ENCODE data around the gene SLC25A17. TPM values are rescaled to one million over a fixed set of nuclear protein-coding genes. Genes with fewer than 3 reads are reported as not detected.
A peak's percentile ranks its signal among the peaks of the same experiment; 100 is the strongest.
"Not testable (repeated sequence)": the region's sequence is repeated elsewhere in the genome, so short reads cannot be mapped to it uniquely, and the experiment has no call there.

The SLC25A17 gene
- total RNA-seq, 1 donor from 2014 or later = 4.8 TPM

GRCh38 chr22:40826984-40827741 is 8.0 kb upstream of the SLC25A17 start:
- no peak for TF ChIP-seq CTCF (IDR thresholded peaks at IDR 0.05; ENCODE audit: borderline replicate concordance)
- H3K27ac ChIP-seq (replicated peaks) = no peak overlapping the region
- H3K9me3 ChIP-seq (replicated peaks) = no peaks in the 10 kb centered on the region
- DNase-seq = no peak
- no peaks in the 10 kb centered on the region for H3K27me3 ChIP-seq (ENCODE audit: low read depth)
- peaks cover 91% of the 10 kb centered on the region for H3K36me3 ChIP-seq
- intact Hi-C loops (cut with micrococcal nuclease) = no loop called here
- H3K4me1 ChIP-seq = no peaks in the 10 kb centered on the region
- no peak overlapping the region for H3K4me3 ChIP-seq

GRCh38 chr22:40826292-40826691 is 7.1 kb upstream of the SLC25A17 start:
- peaks cover 82% of the 10 kb centered on the region for H3K36me3 ChIP-seq
- H3K27me3 ChIP-seq (ENCODE audit: low read depth); intact Hi-C loops (cut with micrococcal nuclease); H3K27ac ChIP-seq (replicated peaks); H3K9me3 ChIP-seq (replicated peaks); H3K4me1 ChIP-seq; DNase-seq; H3K4me3 ChIP-seq: not testable (repeated sequence)

- intact Hi-C loops (cut with micrococcal nuclease) = no loop called here
- H3K36me3 ChIP-seq = peaks cover 53% of the 10 kb centered on the region
- H3K4me1 ChIP-seq = peaks cover 17% of the 10 kb centered on the region
- no peak for DNase-seq
- H3K9me3 ChIP-seq (replicated peaks) = no peaks in the 10 kb centered on the region
- H3K27me3 ChIP-seq (ENCODE audit: low read depth) = no peaks in the 10 kb centered on the region
- no peak overlapping the region for H3K4me3 ChIP-seq
- no peak overlapping the region for H3K27ac ChIP-seq (replicated peaks)
- TF ChIP-seq CTCF (IDR thresholded peaks at IDR 0.05; ENCODE audit: borderline replicate concordance) = no peak
Measured at GRCh38 chr22:40823426-40823825, 4.3 kb upstream of the SLC25A17 start.

GRCh38 chr22:40819599-40820140 is 524 bp upstream of the SLC25A17 start:
- Histone ChIP-seq H3K9me3 (replicated peaks) (no peaks in the 10 kb centered on the region), H3K4me1 (peaks cover 35% of the 10 kb centered on the region), H3K27me3 (ENCODE audit: low read depth) (no peaks in the 10 kb centered on the region), H3K4me3 (peak overlapping the region; percentile 91), H3K36me3 (peaks cover 20% of the 10 kb centered on the region), H3K27ac (replicated peaks) (peak overlapping the region; percentile 83)
- intact Hi-C loops (cut with micrococcal nuclease) = no loop called here
- no peak for DNase-seq
- no peak for TF ChIP-seq CTCF (IDR thresholded peaks at IDR 0.05; ENCODE audit: borderline replicate concordance)

GRCh38 chr22:40818192-40818746 is 877 bp downstream of the SLC25A17 start:
- intact Hi-C loops (cut with micrococcal nuclease) = no loop called here
- no peaks in the 10 kb centered on the region for H3K9me3 ChIP-seq (replicated peaks)
- H3K4me1 ChIP-seq = peaks cover 35% of the 10 kb centered on the region
- no peak for TF ChIP-seq CTCF (IDR thresholded peaks at IDR 0.05; ENCODE audit: borderline replicate concordance)
- H3K36me3 ChIP-seq = peaks cover 7% of the 10 kb centered on the region
- H3K27ac ChIP-seq (replicated peaks) = no peak overlapping the region
- peak overlapping the region; percentile 91 for H3K4me3 ChIP-seq
- no peak for DNase-seq
- no peaks in the 10 kb centered on the region for H3K27me3 ChIP-seq (ENCODE audit: low read depth)

GRCh38 chr22:40817737-40818136 is 1.4 kb downstream of the SLC25A17 start:
- Histone ChIP-seq H3K27ac (replicated peaks) (no peak overlapping the region), H3K9me3 (replicated peaks) (no peaks in the 10 kb centered on the region), H3K4me1 (peaks cover 35% of the 10 kb centered on the region), H3K36me3 (peaks cover 2% of the 10 kb centered on the region), H3K4me3 (peak overlapping the region; percentile 91), H3K27me3 (ENCODE audit: low read depth) (no peaks in the 10 kb centered on the region)
- no peak for DNase-seq
- no peak for TF ChIP-seq CTCF (IDR thresholded peaks at IDR 0.05; ENCODE audit: borderline replicate concordance)
- intact Hi-C loops (cut with micrococcal nuclease) = no loop called here
